Mesothelial cell of epicardium (in vitro differentiated cells): Measurements from ENCODE around the gene EXOC2. TPM values are rescaled to one million over a fixed set of nuclear protein-coding genes. Genes with fewer than 3 reads are reported as not detected.

Experiments used
- DNase-seq, 2 experiments: peaks; one replicate each; pipeline ENCODE4 v3.0.0; 2021; ENCODE audit warnings: low spot score in 2 of 2; ENCODE audit not compliant: unreplicated experiment in 2 of 2
- H3K27ac Mint-ChIP-seq: 2 replicates; pipeline ENCODE4 v1.8.0; 2021; ENCODE audit warnings: mixed read lengths
- H3K27me3 Mint-ChIP-seq: 2 replicates; pipeline ENCODE4 v1.8.0; 2021; ENCODE audit warnings: low read depth, mixed read lengths
- H3K36me3 Mint-ChIP-seq: 2 replicates; pipeline ENCODE4 v1.8.0; 2021; ENCODE audit warnings: mixed read lengths
- H3K4me1 Mint-ChIP-seq: 2 replicates; pipeline ENCODE4 v1.8.0; 2021; ENCODE audit warnings: mixed read lengths
- H3K4me3 Mint-ChIP-seq: 2 replicates; pipeline ENCODE4 v1.8.0; 2021; ENCODE audit warnings: mild to moderate bottlenecking, moderate library complexity, mixed read lengths
- H3K9me3 Mint-ChIP-seq: 2 replicates; pipeline ENCODE4 v1.8.0; 2021; ENCODE audit warnings: mixed read lengths
- total RNA-seq: library from RNA; stranded (reverse); gene quantifications from 3 replicates; pipeline ENCODE4 v1.2.1, GENCODE V29; 2021
- TF ChIP-seq, protein P1 (sequence below): fragments of 200-600 bp; sonication (generic); IDR thresholded peaks from one replicate; pipeline ENCODE4 v1.5.0; 2021; ENCODE audit warnings: antibody characterized with exemption; ENCODE audit not compliant: unreplicated experiment

Gene EXOC2
- total RNA-seq, 1 donor from 2014 or later, result 22.9 TPM

DNA sequence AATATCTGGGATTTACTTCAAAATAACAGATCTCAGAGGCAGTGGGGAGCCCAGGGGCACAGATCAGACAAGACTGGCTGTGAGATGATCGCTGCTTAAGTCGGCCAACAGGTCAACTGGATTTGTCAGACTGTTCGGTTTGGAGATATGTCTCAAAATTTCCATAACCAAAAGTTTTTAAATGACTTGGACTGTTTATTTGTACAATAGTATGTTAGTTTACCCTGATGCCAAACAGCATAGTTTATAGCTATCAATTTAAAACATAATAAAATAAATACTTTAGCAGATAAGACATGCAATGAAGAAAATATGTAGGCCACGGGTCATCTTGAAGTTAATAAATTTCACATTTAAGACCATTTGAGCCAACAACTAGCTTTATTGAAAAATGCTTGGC, 174.7 kb downstream of the EXOC2 start:
- Mint-ChIP-seq H3K4me1 (no peaks in the 10 kb centered on the region), H3K4me3 (no peak overlapping the region), H3K9me3 (peaks cover 24% of the 10 kb centered on the region), H3K36me3 (peaks cover 47% of the 10 kb centered on the region), H3K27ac (no peak overlapping the region), H3K27me3 (no peaks in the 10 kb centered on the region)
- DNase-seq, result no peak
- TF ChIP-seq, protein P1, sequence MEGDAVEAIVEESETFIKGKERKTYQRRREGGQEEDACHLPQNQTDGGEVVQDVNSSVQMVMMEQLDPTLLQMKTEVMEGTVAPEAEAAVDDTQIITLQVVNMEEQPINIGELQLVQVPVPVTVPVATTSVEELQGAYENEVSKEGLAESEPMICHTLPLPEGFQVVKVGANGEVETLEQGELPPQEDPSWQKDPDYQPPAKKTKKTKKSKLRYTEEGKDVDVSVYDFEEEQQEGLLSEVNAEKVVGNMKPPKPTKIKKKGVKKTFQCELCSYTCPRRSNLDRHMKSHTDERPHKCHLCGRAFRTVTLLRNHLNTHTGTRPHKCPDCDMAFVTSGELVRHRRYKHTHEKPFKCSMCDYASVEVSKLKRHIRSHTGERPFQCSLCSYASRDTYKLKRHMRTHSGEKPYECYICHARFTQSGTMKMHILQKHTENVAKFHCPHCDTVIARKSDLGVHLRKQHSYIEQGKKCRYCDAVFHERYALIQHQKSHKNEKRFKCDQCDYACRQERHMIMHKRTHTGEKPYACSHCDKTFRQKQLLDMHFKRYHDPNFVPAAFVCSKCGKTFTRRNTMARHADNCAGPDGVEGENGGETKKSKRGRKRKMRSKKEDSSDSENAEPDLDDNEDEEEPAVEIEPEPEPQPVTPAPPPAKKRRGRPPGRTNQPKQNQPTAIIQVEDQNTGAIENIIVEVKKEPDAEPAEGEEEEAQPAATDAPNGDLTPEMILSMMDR, result no peak

DNA sequence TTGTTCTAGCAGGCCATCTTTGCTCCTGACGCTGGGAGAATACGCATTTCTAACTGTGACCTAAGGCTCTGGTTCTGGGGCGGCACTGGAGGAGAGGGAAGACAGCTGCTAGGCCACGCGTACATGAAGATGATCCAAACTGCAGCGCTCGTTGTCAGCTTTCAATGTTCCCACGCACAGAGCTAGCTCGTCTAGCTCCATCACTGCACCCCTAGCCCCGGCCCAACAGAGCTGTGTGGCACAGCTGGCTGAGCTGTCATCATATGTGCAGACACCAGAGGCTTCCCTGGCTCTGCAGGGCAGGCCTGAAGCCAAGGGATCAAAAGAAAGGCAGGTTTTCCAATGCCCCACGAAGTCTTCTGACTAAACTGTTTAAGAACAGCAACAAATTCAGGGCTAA, 176.7 kb downstream of the EXOC2 start:
- H3K36me3 Mint-ChIP-seq, result peaks cover 36% of the 10 kb centered on the region
- no peaks in the 10 kb centered on the region for H3K4me1 Mint-ChIP-seq
- H3K27ac Mint-ChIP-seq, result no peak overlapping the region
- no peak for DNase-seq
- no peak overlapping the region for H3K4me3 Mint-ChIP-seq
- TF ChIP-seq, protein P1, result no peak
- H3K27me3 Mint-ChIP-seq, result no peaks in the 10 kb centered on the region
- H3K9me3 Mint-ChIP-seq, result peaks cover 24% of the 10 kb centered on the region

DNA sequence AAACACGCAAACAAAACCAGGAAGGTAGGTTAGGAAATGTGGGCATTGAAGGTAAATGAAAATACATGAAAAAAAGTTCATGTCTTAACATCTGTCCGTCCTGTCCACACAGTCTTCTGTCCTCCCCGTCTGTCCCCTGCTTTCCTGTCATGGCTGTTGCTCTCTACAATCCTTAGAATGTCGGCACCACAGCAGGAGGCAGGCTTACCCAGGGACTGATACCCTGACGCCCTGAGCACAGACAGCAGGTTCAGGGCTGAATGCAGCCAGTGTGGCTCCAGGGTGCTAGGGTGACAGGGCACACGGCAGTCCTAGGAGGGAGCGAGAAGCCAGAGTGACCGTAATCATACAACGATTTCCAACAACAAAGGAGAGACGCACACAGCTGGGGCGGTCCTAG, 177.7 kb downstream of the EXOC2 start:
- DNase-seq, result no peak
- H3K4me1 Mint-ChIP-seq, result no peaks in the 10 kb centered on the region
- H3K27ac Mint-ChIP-seq, result no peak overlapping the region
- TF ChIP-seq, protein P1, result no peak
- peaks cover 30% of the 10 kb centered on the region for H3K36me3 Mint-ChIP-seq
- H3K4me3 Mint-ChIP-seq, result no peak overlapping the region
- H3K9me3 Mint-ChIP-seq, result peaks cover 17% of the 10 kb centered on the region
- no peaks in the 10 kb centered on the region for H3K27me3 Mint-ChIP-seq

DNA sequence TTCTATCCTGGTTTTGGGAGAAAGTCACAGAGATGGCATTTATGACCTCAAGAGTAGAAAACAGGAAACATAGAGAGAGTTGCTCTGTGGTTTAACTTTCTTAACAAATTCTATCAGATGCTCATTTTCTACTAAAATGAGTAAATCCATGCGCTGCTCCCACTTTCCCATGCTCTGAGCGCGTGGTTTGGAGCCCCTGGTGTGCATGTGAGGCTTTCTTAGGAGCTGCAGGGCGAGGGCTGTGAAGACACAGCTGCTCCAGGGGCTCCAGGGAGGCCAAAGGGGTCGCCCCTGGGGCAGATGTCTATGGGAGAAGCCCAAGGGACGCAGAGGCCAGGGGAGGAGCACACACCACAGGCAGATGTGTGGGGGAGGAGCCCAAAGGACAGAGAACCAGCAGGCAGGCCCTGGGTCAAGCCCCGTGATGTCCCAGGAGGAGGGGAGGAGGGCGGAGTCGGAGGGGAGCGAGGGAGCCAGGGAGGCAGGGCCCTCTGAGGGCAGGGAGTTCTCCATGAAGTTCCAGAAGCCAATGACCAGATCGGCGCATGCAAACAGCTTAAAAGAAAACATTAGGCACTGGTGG, 178.5 kb downstream of the EXOC2 start:
- H3K4me3 Mint-ChIP-seq, result no peak overlapping the region

DNA sequence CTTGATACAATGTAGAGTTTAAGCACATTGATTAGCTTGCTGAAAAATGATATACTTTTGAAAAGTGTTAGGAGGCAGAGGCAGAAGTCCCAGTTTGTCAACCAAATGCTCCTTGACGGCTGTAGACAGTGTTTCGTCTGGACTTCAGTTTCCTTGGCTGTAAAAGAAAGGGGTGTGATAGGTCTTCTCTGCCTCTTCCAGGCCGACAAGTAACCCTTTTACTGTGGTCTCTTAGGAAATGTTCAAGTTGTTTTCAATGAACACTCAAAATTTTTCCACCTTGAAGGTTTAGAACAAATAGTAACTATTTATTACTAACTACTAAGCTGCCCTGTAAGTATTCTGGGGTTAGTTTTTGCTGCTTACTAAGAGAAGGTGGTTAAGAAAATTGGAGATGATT, 179.0 kb downstream of the EXOC2 start:
- peaks cover 30% of the 10 kb centered on the region for H3K36me3 Mint-ChIP-seq
- TF ChIP-seq, protein P1, result no peak
- H3K27me3 Mint-ChIP-seq, result no peaks in the 10 kb centered on the region
- H3K9me3 Mint-ChIP-seq, result peaks cover 17% of the 10 kb centered on the region
- DNase-seq, result no peak
- H3K4me1 Mint-ChIP-seq, result no peaks in the 10 kb centered on the region
- H3K4me3 Mint-ChIP-seq, result no peak overlapping the region
- H3K27ac Mint-ChIP-seq, result no peak overlapping the region

More for the DNA sequence above, 178.5 kb downstream of the EXOC2 start:
- Mint-ChIP-seq H3K27ac (no peak overlapping the region), H3K9me3 (peaks cover 17% of the 10 kb centered on the region), H3K27me3 (no peaks in the 10 kb centered on the region), H3K4me1 (no peaks in the 10 kb centered on the region), H3K36me3 (peaks cover 30% of the 10 kb centered on the region)
- DNase-seq, result no peak
- TF ChIP-seq, protein P1, result no peak

DNA sequence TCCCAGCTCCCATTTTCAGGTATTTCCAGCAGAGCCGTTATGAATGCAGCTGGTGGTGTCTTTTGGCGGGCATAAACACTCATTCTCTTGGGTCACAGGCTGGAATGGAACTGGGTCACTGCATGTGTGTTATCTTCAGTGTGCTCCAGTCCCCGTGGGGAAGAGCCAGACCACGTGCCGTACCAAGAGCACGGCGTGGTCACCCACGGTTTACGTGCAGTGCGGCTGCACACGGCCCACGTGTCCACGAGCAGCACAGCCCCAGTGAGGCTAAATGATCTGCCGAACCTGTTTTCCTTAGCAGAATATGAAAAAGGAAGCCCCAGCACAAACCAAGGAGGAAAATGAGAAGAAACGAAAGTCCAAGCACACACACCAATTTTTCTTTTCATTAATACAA, 179.9 kb downstream of the EXOC2 start:
- Mint-ChIP-seq H3K4me3 (no peak overlapping the region), H3K27ac (no peak overlapping the region), H3K4me1 (no peaks in the 10 kb centered on the region), H3K36me3 (peaks cover 23% of the 10 kb centered on the region), H3K27me3 (no peaks in the 10 kb centered on the region), H3K9me3 (peaks cover 9% of the 10 kb centered on the region)
- DNase-seq, result no peak
- TF ChIP-seq, protein P1, result no peak
